Astrocyte (in vitro differentiated cells and primary cell): ENCODE measurements around the gene SH3GL2. TPM values are rescaled to one million over a fixed set of nuclear protein-coding genes. Genes with fewer than 3 reads are reported as not detected.
A peak's percentile ranks its signal among the peaks of the same experiment; 100 is the strongest.

Source experiments
- DNase-seq: peaks from one replicate; pipeline ENCODE4 v3.0.0-alpha.2; 2010; ENCODE audit warnings: low read depth
- FAIRE-seq: peaks from 2 replicates; lab custom pipeline; 2011; peaks lifted over from hg19 to GRCh38; lab: Jason Lieb, UNC
- H2AFZ ChIP-seq: 2 replicates; pipeline ENCODE4 v1.6.0; 2012; ENCODE audit warnings: low read depth, low read length, inconsistent platforms
- H3K27ac ChIP-seq: 2 replicates; pipeline ENCODE4 v1.5.1; 2011; ENCODE audit warnings: low read depth, low read length, inconsistent platforms
- H3K27me3 ChIP-seq: 2 replicates; pipeline ENCODE4 v1.6.0; 2011; ENCODE audit warnings: low read length, inconsistent platforms; ENCODE audit not compliant: insufficient read depth
- H3K36me3 ChIP-seq: 2 replicates; pipeline ENCODE4 v1.5.1; 2011; ENCODE audit warnings: low read length, inconsistent platforms; ENCODE audit not compliant: insufficient read depth
- H3K4me1 ChIP-seq: 2 replicates; pipeline ENCODE4 v1.5.1; 2011; ENCODE audit warnings: low read length, inconsistent platforms; ENCODE audit not compliant: insufficient read depth
- H3K4me2 ChIP-seq: 2 replicates; pipeline ENCODE4 v1.6.0; 2012; ENCODE audit warnings: low read length, inconsistent platforms
- H3K4me3 ChIP-seq: 2 replicates; pipeline ENCODE4 v1.5.1; 2011; ENCODE audit warnings: low read depth, mild to moderate bottlenecking, low read length, inconsistent platforms; ENCODE audit not compliant: insufficient read depth
- H3K79me2 ChIP-seq: 2 replicates; pipeline ENCODE4 v1.6.0; 2012; ENCODE audit warnings: mild to moderate bottlenecking, low read length, inconsistent platforms; ENCODE audit not compliant: insufficient read depth
- H3K9ac ChIP-seq: 2 replicates; pipeline ENCODE4 v1.6.0; 2012; ENCODE audit warnings: mild to moderate bottlenecking, low read length, inconsistent platforms
- H3K9me3 ChIP-seq: 2 replicates; pipeline ENCODE4 v1.5.1; 2012; ENCODE audit warnings: low read depth, mild to moderate bottlenecking, low read length, inconsistent platforms; ENCODE audit not compliant: insufficient read depth
- H4K20me1 ChIP-seq: 2 replicates; pipeline ENCODE4 v1.6.0; 2012; ENCODE audit warnings: low read length, inconsistent platforms; ENCODE audit not compliant: insufficient read depth
- H3K27ac Mint-ChIP-seq: one replicate; pipeline ENCODE4 v1.8.0; 2021; ENCODE audit warnings: mild to moderate bottlenecking, mixed read lengths; ENCODE audit not compliant: unreplicated experiment
- H3K27me3 Mint-ChIP-seq: one replicate; pipeline ENCODE4 v1.8.0; 2021; ENCODE audit warnings: low read depth, mixed read lengths; ENCODE audit not compliant: unreplicated experiment
- H3K36me3 Mint-ChIP-seq: one replicate; pipeline ENCODE4 v1.8.0; 2021; ENCODE audit warnings: low read depth, mixed read lengths; ENCODE audit not compliant: unreplicated experiment
- H3K4me1 Mint-ChIP-seq: one replicate; pipeline ENCODE4 v1.8.0; 2021; ENCODE audit warnings: low read depth, mixed read lengths; ENCODE audit not compliant: unreplicated experiment
- H3K4me3 Mint-ChIP-seq: one replicate; pipeline ENCODE4 v1.8.0; 2021; ENCODE audit warnings: mild to moderate bottlenecking, moderate library complexity, mixed read lengths; ENCODE audit not compliant: unreplicated experiment
- H3K9me3 Mint-ChIP-seq: one replicate; pipeline ENCODE4 v1.8.0; 2021; ENCODE audit warnings: mild to moderate bottlenecking, mixed read lengths; ENCODE audit not compliant: unreplicated experiment
- EZH2 ChIP-seq: IDR thresholded peaks from 2 replicates; pipeline ENCODE4 v1.6.1; 2012; ENCODE audit warnings: mild to moderate bottlenecking, low read length, inconsistent platforms; ENCODE audit not compliant: insufficient read depth
- total RNA-seq: library from RNA; stranded (reverse); gene quantifications from 2 replicates; pipeline ENCODE4 v1.2.1, GENCODE V29; 2021
- TF ChIP-seq, protein P1 (sequence below): IDR thresholded peaks from 2 replicates; pipeline ENCODE4 v1.5.1; 2011; ENCODE audit warnings: low read depth, mild to moderate bottlenecking, inconsistent platforms, low read length, moderate library complexity; ENCODE audit not compliant: insufficient read depth

SH3GL2 gene
- total RNA-seq, 1 donor from 2014 or later = 0.16 TPM

- Mint-ChIP-seq H3K9me3 (peaks cover 6% of the 10 kb centered on the region), H3K4me1 (no peaks in the 10 kb centered on the region), H3K27me3 (no peaks in the 10 kb centered on the region), H3K4me3 (no peak overlapping the region), H3K36me3 (no peaks in the 10 kb centered on the region), H3K27ac (no peak overlapping the region)
- FAIRE-seq (no peak), DNase-seq (peak; percentile 18)
- Histone ChIP-seq H4K20me1 (no peaks in the 10 kb centered on the region), H2AFZ (no peak overlapping the region), H3K27ac (no peak overlapping the region), H3K79me2 (no peaks in the 10 kb centered on the region), H3K36me3 (no peaks in the 10 kb centered on the region), H3K27me3 (no peaks in the 10 kb centered on the region), H3K4me3 (no peak overlapping the region), H3K9me3 (no peaks in the 10 kb centered on the region), H3K4me1 (no peaks in the 10 kb centered on the region), H3K9ac (no peak overlapping the region), H3K4me2 (no peak overlapping the region)
- TF ChIP-seq EZH2 = no peak
- TF ChIP-seq, protein P1, sequence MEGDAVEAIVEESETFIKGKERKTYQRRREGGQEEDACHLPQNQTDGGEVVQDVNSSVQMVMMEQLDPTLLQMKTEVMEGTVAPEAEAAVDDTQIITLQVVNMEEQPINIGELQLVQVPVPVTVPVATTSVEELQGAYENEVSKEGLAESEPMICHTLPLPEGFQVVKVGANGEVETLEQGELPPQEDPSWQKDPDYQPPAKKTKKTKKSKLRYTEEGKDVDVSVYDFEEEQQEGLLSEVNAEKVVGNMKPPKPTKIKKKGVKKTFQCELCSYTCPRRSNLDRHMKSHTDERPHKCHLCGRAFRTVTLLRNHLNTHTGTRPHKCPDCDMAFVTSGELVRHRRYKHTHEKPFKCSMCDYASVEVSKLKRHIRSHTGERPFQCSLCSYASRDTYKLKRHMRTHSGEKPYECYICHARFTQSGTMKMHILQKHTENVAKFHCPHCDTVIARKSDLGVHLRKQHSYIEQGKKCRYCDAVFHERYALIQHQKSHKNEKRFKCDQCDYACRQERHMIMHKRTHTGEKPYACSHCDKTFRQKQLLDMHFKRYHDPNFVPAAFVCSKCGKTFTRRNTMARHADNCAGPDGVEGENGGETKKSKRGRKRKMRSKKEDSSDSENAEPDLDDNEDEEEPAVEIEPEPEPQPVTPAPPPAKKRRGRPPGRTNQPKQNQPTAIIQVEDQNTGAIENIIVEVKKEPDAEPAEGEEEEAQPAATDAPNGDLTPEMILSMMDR = no peak
Observed at GRCh38 chr9:17648516-17648915, 69.7 kb downstream of the SH3GL2 start.

GRCh38 chr9:17651725-17652124 lies 72.9 kb downstream of the SH3GL2 start:
- Mint-ChIP-seq H3K9me3 (no peaks in the 10 kb centered on the region), H3K36me3 (no peaks in the 10 kb centered on the region), H3K4me3 (no peak overlapping the region), H3K4me1 (peaks cover 2% of the 10 kb centered on the region), H3K27ac (no peak overlapping the region), H3K27me3 (no peaks in the 10 kb centered on the region)
- no peak overlapping the region for H2AFZ ChIP-seq
- no peaks in the 10 kb centered on the region for H3K4me1 ChIP-seq
- H3K27me3 ChIP-seq = no peaks in the 10 kb centered on the region
- no peaks in the 10 kb centered on the region for H3K79me2 ChIP-seq
- TF ChIP-seq EZH2 = no peak
- TF ChIP-seq, protein P1 = no peak
- no peaks in the 10 kb centered on the region for H4K20me1 ChIP-seq
- H3K4me2 ChIP-seq = no peak overlapping the region
- H3K9me3 ChIP-seq = no peaks in the 10 kb centered on the region
- no peak overlapping the region for H3K4me3 ChIP-seq
- H3K27ac ChIP-seq = no peak overlapping the region
- FAIRE-seq (no peak), DNase-seq (no peak)
- H3K9ac ChIP-seq = no peak overlapping the region
- no peaks in the 10 kb centered on the region for H3K36me3 ChIP-seq

DNA sequence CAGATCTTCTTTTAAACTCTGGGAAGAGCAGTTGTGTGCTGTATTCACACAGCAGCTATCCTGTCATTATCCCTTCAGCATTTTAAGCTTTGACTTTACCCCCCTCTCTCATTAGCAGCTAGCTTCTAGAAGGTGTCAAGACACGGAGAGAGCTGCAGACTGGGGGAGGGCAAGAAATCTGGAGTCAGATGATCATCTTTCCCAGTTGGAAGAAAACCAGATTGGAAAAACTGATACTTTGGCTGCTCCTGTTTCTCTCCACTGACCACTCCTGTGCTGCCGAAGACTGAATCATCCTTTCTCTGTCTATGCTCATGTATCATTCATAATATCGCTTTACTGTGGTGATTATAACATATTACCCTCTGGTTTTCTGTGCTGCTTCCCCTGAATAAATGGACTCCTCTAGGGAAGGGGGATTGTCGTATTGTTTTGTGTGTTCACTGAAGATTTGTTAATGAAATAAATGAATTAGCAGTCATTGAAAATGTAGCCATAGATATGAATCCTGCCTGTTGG lies 75.1 kb downstream of the SH3GL2 start:
- no peak overlapping the region for H3K27ac ChIP-seq
- H3K9me3 ChIP-seq = no peaks in the 10 kb centered on the region
- H3K4me1 Mint-ChIP-seq = peaks cover 2% of the 10 kb centered on the region
- H2AFZ ChIP-seq = no peak overlapping the region
- H3K27ac Mint-ChIP-seq = no peak overlapping the region
- H3K36me3 ChIP-seq = no peaks in the 10 kb centered on the region
- H3K9me3 Mint-ChIP-seq = no peaks in the 10 kb centered on the region
- H3K9ac ChIP-seq = no peak overlapping the region
- no peak overlapping the region for H3K4me3 Mint-ChIP-seq
- DNase-seq (no peak), FAIRE-seq (no peak)
- H3K27me3 ChIP-seq = no peaks in the 10 kb centered on the region
- no peak overlapping the region for H3K4me2 ChIP-seq
- H3K4me1 ChIP-seq = no peaks in the 10 kb centered on the region
- no peaks in the 10 kb centered on the region for H4K20me1 ChIP-seq
- H3K79me2 ChIP-seq = no peaks in the 10 kb centered on the region
- no peaks in the 10 kb centered on the region for H3K36me3 Mint-ChIP-seq
- H3K4me3 ChIP-seq = no peak overlapping the region
- H3K27me3 Mint-ChIP-seq = no peaks in the 10 kb centered on the region
- TF ChIP-seq, protein P1 = no peak
- TF ChIP-seq EZH2 = no peak
